ENCODE data around the gene NDUFV2.

NDUFV2 gene

GRCh38 chr18:9137168-9138066, 34.9 kb downstream of the NDUFV2 start:
- H3K4me1 ChIP-seq (ENCODE audit: control insufficient read depth in 1 of 2, insufficient read depth in 1 of 2, low read depth in 1 of 2, low read length in 1 of 2) = peaks cover 58 to 59% of the 10 kb centered on the region in 2 experiments
- TF ChIP-seq, protein P1, sequence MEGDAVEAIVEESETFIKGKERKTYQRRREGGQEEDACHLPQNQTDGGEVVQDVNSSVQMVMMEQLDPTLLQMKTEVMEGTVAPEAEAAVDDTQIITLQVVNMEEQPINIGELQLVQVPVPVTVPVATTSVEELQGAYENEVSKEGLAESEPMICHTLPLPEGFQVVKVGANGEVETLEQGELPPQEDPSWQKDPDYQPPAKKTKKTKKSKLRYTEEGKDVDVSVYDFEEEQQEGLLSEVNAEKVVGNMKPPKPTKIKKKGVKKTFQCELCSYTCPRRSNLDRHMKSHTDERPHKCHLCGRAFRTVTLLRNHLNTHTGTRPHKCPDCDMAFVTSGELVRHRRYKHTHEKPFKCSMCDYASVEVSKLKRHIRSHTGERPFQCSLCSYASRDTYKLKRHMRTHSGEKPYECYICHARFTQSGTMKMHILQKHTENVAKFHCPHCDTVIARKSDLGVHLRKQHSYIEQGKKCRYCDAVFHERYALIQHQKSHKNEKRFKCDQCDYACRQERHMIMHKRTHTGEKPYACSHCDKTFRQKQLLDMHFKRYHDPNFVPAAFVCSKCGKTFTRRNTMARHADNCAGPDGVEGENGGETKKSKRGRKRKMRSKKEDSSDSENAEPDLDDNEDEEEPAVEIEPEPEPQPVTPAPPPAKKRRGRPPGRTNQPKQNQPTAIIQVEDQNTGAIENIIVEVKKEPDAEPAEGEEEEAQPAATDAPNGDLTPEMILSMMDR (IDR thresholded peaks at IDR 0.05) = no peak

GRCh38 chr18:9139400-9140039, 37.0 kb downstream of the NDUFV2 start:
- Histone ChIP-seq H3K36me3 (no peaks in the 10 kb centered on the region), H3K4me1 (ENCODE audit: control insufficient read depth in 1 of 2, insufficient read depth in 1 of 2, low read depth in 1 of 2, low read length in 1 of 2) (peaks cover 64 to 68% of the 10 kb centered on the region in 2 experiments), H3K27ac (peak overlapping the region; percentile 41), H3K9me3 (no peaks in the 10 kb centered on the region), H3K4me3 (ENCODE audit: low read depth in 1 of 2, low read length in 1 of 2) (no peak overlapping the region), H3K27me3 (no peaks in the 10 kb centered on the region)
- TF ChIP-seq, protein P1 (IDR thresholded peaks at IDR 0.05) = no peak

More at GRCh38 chr18:9137168-9138066, 34.9 kb downstream of the NDUFV2 start:
- Histone ChIP-seq H3K27ac (peak overlapping the region; percentile 100), H3K9me3 (no peaks in the 10 kb centered on the region), H3K36me3 (no peaks in the 10 kb centered on the region), H3K27me3 (no peaks in the 10 kb centered on the region), H3K4me3 (ENCODE audit: low read depth in 1 of 2, low read length in 1 of 2) (peak overlapping the region; percentile 87 to 97)

GRCh38 chr18:9140381-9140780, 37.9 kb downstream of the NDUFV2 start:
- Histone ChIP-seq H3K27ac (no peak overlapping the region), H3K36me3 (no peaks in the 10 kb centered on the region), H3K4me1 (ENCODE audit: control insufficient read depth in 1 of 2, insufficient read depth in 1 of 2, low read depth in 1 of 2, low read length in 1 of 2) (peaks cover 58 to 69% of the 10 kb centered on the region in 2 experiments), H3K4me3 (ENCODE audit: low read depth in 1 of 2, low read length in 1 of 2) (no peak overlapping the region), H3K9me3 (no peaks in the 10 kb centered on the region), H3K27me3 (no peaks in the 10 kb centered on the region)
- TF ChIP-seq, protein P1 (IDR thresholded peaks at IDR 0.05) = no peak

GRCh38 chr18:9140984-9141383, 38.5 kb downstream of the NDUFV2 start:
- H3K27me3 ChIP-seq = no peaks in the 10 kb centered on the region
- TF ChIP-seq, protein P1 (IDR thresholded peaks at IDR 0.05) = no peak
- no peak overlapping the region for H3K27ac ChIP-seq
- no peaks in the 10 kb centered on the region for H3K36me3 ChIP-seq
- H3K4me3 ChIP-seq (ENCODE audit: low read depth in 1 of 2, low read length in 1 of 2) = no peak overlapping the region
- H3K4me1 ChIP-seq (ENCODE audit: control insufficient read depth in 1 of 2, insufficient read depth in 1 of 2, low read depth in 1 of 2, low read length in 1 of 2) = peaks cover 53 to 68% of the 10 kb centered on the region in 2 experiments
- H3K9me3 ChIP-seq = no peaks in the 10 kb centered on the region

DNA sequence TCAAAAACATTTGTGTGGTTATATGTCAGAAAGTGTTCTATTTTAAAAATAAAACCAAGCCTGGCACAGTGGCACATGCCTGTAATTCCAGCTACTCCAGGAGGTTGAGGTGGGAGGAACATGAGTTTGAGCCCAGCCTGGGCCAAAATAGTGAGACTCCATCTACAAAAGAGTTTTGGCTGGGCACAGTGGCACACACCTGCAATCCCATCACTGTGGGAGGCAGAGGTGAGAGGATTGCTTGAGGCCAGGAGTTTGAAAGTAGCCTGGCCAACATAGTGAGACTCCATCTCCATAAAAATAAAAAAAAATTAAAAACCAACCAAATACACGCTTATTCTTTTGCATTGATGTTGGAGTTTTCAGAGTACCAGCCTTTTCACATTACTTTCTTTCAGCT, 43.7 kb downstream of the NDUFV2 start:
- TF ChIP-seq, protein P1 (IDR thresholded peaks at IDR 0.05) = no peak
- peaks cover 57 to 82% of the 10 kb centered on the region in 2 experiments for H3K4me1 ChIP-seq (ENCODE audit: control insufficient read depth in 1 of 2, insufficient read depth in 1 of 2, low read depth in 1 of 2, low read length in 1 of 2)
- H3K36me3 ChIP-seq = no peaks in the 10 kb centered on the region
- no peaks in the 10 kb centered on the region for H3K9me3 ChIP-seq
- no peaks in the 10 kb centered on the region for H3K27me3 ChIP-seq
- H3K27ac ChIP-seq = peak overlapping the region; percentile 87
- no peak overlapping the region for H3K4me3 ChIP-seq (ENCODE audit: low read depth in 1 of 2, low read length in 1 of 2)

All from neutrophil (primary cell).